UCSD-AML1 (cell line): ENCODE results near the gene ANO8.
"Not testable (repeated sequence)": the region's sequence is repeated elsewhere in the genome, so short reads cannot be mapped to it uniquely, and the experiment has no call there.

Experiments used
- DNase-seq: peaks from one replicate; lab custom pipeline; 2025; ENCODE audit not compliant: unreplicated experiment; lab: John Stamatoyannopoulos, UW

Gene ANO8

GRCh38 chr19:17334414-17335409 is at the start of gene ANO8:
TSS of gene ANO8 (minus strand) at chr19:17334855. CDS start at chr19:17334670, 185 bp downstream.
- peak; percentile 96 for DNase-seq

GRCh38 chr19:17380426-17381138 is 45.9 kb upstream of the ANO8 start:
- DNase-seq = no peak

GRCh38 chr19:17379221-17379631 is 44.6 kb upstream of the ANO8 start:
- peak; percentile 60 for DNase-seq

GRCh38 chr19:17378271-17378670 is 43.6 kb upstream of the ANO8 start:
- peak; percentile 22 for DNase-seq

- peak; percentile 65 for DNase-seq
Observed at GRCh38 chr19:17376935-17377600, 42.4 kb upstream of the ANO8 start, which contains the start of gene PLVAP. TSS of gene PLVAP (minus strand) at chr19:17377342. CDS start at chr19:17377288, 54 bp downstream.

- peak; percentile 55 for DNase-seq
Observed at GRCh38 chr19:17370026-17370587, 35.5 kb upstream of the ANO8 start.

- no peak for DNase-seq
Observed at GRCh38 chr19:17365361-17365760, 30.7 kb upstream of the ANO8 start.

GRCh38 chr19:17363852-17364605 is 29.4 kb upstream of the ANO8 start:
- not testable (repeated sequence) for DNase-seq

GRCh38 chr19:17359905-17360800 is 25.5 kb upstream of the ANO8 start:
- DNase-seq = no peak

- DNase-seq = no peak
Observed at GRCh38 chr19:17358395-17358794, 23.7 kb upstream of the ANO8 start.

GRCh38 chr19:17357724-17358123 is 23.1 kb upstream of the ANO8 start:
- no peak for DNase-seq

- no peak for DNase-seq
Observed at GRCh38 chr19:17357078-17357666, 22.5 kb upstream of the ANO8 start.

- DNase-seq = no peak
Observed at GRCh38 chr19:17353386-17353785, 18.7 kb upstream of the ANO8 start.

GRCh38 chr19:17352608-17353280 is 18.1 kb upstream of the ANO8 start:
- peak; percentile 92 for DNase-seq

GRCh38 chr19:17351815-17352435 is 17.3 kb upstream of the ANO8 start:
- DNase-seq = no peak

GRCh38 chr19:17348700-17349099 is 14.0 kb upstream of the ANO8 start:
- DNase-seq = peak; percentile 68

- no peak for DNase-seq
Observed at GRCh38 chr19:17347877-17348276, 13.2 kb upstream of the ANO8 start.

- DNase-seq = peak; percentile 70
Observed at GRCh38 chr19:17347361-17347760, 12.7 kb upstream of the ANO8 start.
